Natural killer cell (primary cell): ENCODE results near the gene IL1R2. TPM values are rescaled to one million over a fixed set of nuclear protein-coding genes. Genes with fewer than 3 reads are reported as not detected.

Source experiments
- ATAC-seq, 3 donors: fragments of 150-1000 bp in 2 of 3; fragments of 200-7000 bp in 1 of 3; cut with Tn5 transposase; 1 replicate in 1 of 3; 2 replicates in 2 of 3; pipeline ENCODE4 v1.10.0; 2021; ENCODE audit warnings: mild to moderate bottlenecking in 2 of 3, moderate library complexity in 2 of 3
- DNase-seq, 2 donors: peaks; one replicate each; pipeline versions ENCODE4 v3.0.0 to v3.0.0-alpha.2; 2013 to 2021; ENCODE audit warnings: mixed read lengths in 1 of 2
- H3K27ac ChIP-seq: one replicate; pipeline ENCODE4 v1.5.1; 2013; ENCODE audit warnings: mild to moderate bottlenecking, low read length
- H3K27me3 ChIP-seq: one replicate; pipeline ENCODE4 v1.6.1; 2013; ENCODE audit warnings: low read length; ENCODE audit not compliant: control insufficient read depth, insufficient read depth
- H3K36me3 ChIP-seq: one replicate; pipeline ENCODE4 v1.6.1; 2013; ENCODE audit warnings: low read length; ENCODE audit not compliant: control insufficient read depth, insufficient read depth
- H3K4me1 ChIP-seq: one replicate; pipeline ENCODE4 v1.6.1; 2013; ENCODE audit warnings: low read length; ENCODE audit not compliant: control insufficient read depth, insufficient read depth
- H3K4me3 ChIP-seq: one replicate; pipeline ENCODE4 v1.5.1; 2013; ENCODE audit warnings: low read length
- H3K9me3 ChIP-seq: one replicate; pipeline ENCODE4 v1.6.1; 2013; ENCODE audit warnings: low read length; ENCODE audit not compliant: control insufficient read depth, insufficient read depth
- H3K27ac Mint-ChIP-seq, 2 donors: one replicate each; pipeline ENCODE4 v1.8.0; 2022; ENCODE audit warnings: mild to moderate bottlenecking in 2 of 2, mixed read lengths in 2 of 2, moderate library complexity in 1 of 2
- H3K27me3 Mint-ChIP-seq, 2 donors: one replicate each; pipeline ENCODE4 v1.8.0; 2022; ENCODE audit warnings: low read depth in 2 of 2, mixed read lengths in 2 of 2
- H3K36me3 Mint-ChIP-seq: one replicate; pipeline ENCODE4 v1.8.0; 2022; ENCODE audit warnings: mixed read lengths
- H3K4me1 Mint-ChIP-seq, 2 donors: one replicate each; pipeline ENCODE4 v1.8.0; 2022; ENCODE audit warnings: mixed read lengths in 2 of 2
- H3K4me3 Mint-ChIP-seq: one replicate; pipeline ENCODE4 v1.8.0; 2022; ENCODE audit warnings: mild to moderate bottlenecking, moderate library complexity, mixed read lengths
- H3K9me3 Mint-ChIP-seq, 2 donors: one replicate each; pipeline ENCODE4 v1.8.0; 2022; ENCODE audit warnings: mixed read lengths in 2 of 2
- CTCF ChIP-seq: fragments of 200-600 bp; IDR thresholded peaks from one replicate; pipeline ENCODE4 v1.8.0; 2022; ENCODE audit warnings: antibody characterized with exemption
- WGBS: methylation state at CpG from one replicate; pipeline ENCODE4 v1.1.7; 2013; ENCODE audit warnings: missing lambda C conversion rate; ENCODE audit not compliant: insufficient coverage; 5-methylcytosine and 5-hydroxymethylcytosine counted together
- intact Hi-C: fragments of 100-400 bp; cut with micrococcal nuclease; formaldehyde crosslinking; loops from one replicate; pipeline ENCODE4 v1.14.2; 2022
- total RNA-seq, 4 donors: library from RNA; stranded (reverse); fragments of 120-200 nt in 1 of 4; gene quantifications; one replicate each; pipeline versions ENCODE4 v1.2.3 to v1.2.4, GENCODE V29; 2013 to 2022

Gene IL1R2
- total RNA-seq, 3 donors from 2014 or later (not counting 1 experiment from before 2014, with no cell fraction given) = 0.66 to 5.7 TPM; not detected in 1

- peak overlapping the region in 1 of 2 donors; percentile 60 for H3K27ac Mint-ChIP-seq
- H3K4me1 Mint-ChIP-seq = peaks cover 56 to 67% of the 10 kb centered on the region in 2 donors
- Histone ChIP-seq H3K9me3 (no peaks in the 10 kb centered on the region), H3K27ac (no peak overlapping the region), H3K27me3 (peaks cover 28% of the 10 kb centered on the region), H3K4me1 (peaks cover 65% of the 10 kb centered on the region), H3K4me3 (no peak overlapping the region), H3K36me3 (no peaks in the 10 kb centered on the region)
- H3K9me3 Mint-ChIP-seq = no peaks in the 10 kb centered on the region
- H3K27me3 Mint-ChIP-seq = peaks cover 61 to 70% of the 10 kb centered on the region in 2 donors
- 47% methylated on average over 8 of the region's 8 CpGs for WGBS
- no peak for TF ChIP-seq CTCF
- ATAC-seq (no peak), DNase-seq (no peak)
- no peaks in the 10 kb centered on the region for H3K36me3 Mint-ChIP-seq
- intact Hi-C loops = loop anchor here (5.0 kb wide), 2 partner anchors 367 to 427 kb away; partner anchors contain the start of gene IL18R1
- peak overlapping the region; percentile 25 for H3K4me3 Mint-ChIP-seq
Measured at GRCh38 chr2:101989740-101990460, 1.9 kb upstream of the IL1R2 start.

- WGBS = 91% methylated on average over 6 of the region's 6 CpGs
- H3K27ac ChIP-seq = no peak overlapping the region
- ATAC-seq (no peak), DNase-seq (no peak)
- TF ChIP-seq CTCF = no peak
- H3K36me3 ChIP-seq = no peaks in the 10 kb centered on the region
- intact Hi-C loops = no loop called here
- Mint-ChIP-seq H3K4me3 (no peak overlapping the region), H3K27ac (no peak overlapping the region), H3K36me3 (no peaks in the 10 kb centered on the region), H3K4me1 (peaks cover 19 to 38% of the 10 kb centered on the region in 2 donors), H3K27me3 (peaks cover 73 to 84% of the 10 kb centered on the region in 2 donors), H3K9me3 (no peaks in the 10 kb centered on the region)
- H3K4me3 ChIP-seq = no peak overlapping the region
- peaks cover 18% of the 10 kb centered on the region for H3K27me3 ChIP-seq
- no peaks in the 10 kb centered on the region for H3K9me3 ChIP-seq
- peaks cover 27% of the 10 kb centered on the region for H3K4me1 ChIP-seq
Measured at GRCh38 chr2:101993772-101994171, 2.0 kb downstream of the IL1R2 start.

- TF ChIP-seq CTCF = no peak
- no peak overlapping the region for H3K4me3 Mint-ChIP-seq
- Histone ChIP-seq H3K9me3 (no peaks in the 10 kb centered on the region), H3K27me3 (peaks cover 18% of the 10 kb centered on the region), H3K4me3 (no peak overlapping the region), H3K36me3 (no peaks in the 10 kb centered on the region), H3K4me1 (peaks cover 15% of the 10 kb centered on the region), H3K27ac (no peak overlapping the region)
- peaks cover 8 to 30% of the 10 kb centered on the region in 2 donors for H3K4me1 Mint-ChIP-seq
- DNase-seq (no peak), ATAC-seq (no peak)
- H3K9me3 Mint-ChIP-seq = no peaks in the 10 kb centered on the region
- peaks cover 69 to 76% of the 10 kb centered on the region in 2 donors for H3K27me3 Mint-ChIP-seq
- intact Hi-C loops = no loop called here
- H3K36me3 Mint-ChIP-seq = no peaks in the 10 kb centered on the region
- H3K27ac Mint-ChIP-seq = no peak overlapping the region
- WGBS = 84% methylated on average over 1 of the region's 1 CpG
Measured at GRCh38 chr2:101995019-101995418, 3.3 kb downstream of the IL1R2 start.

GRCh38 chr2:101995804-101996203 lies 4.0 kb downstream of the IL1R2 start:
- no peak for DNase-seq
- Histone ChIP-seq H3K4me1 (peaks cover 12% of the 10 kb centered on the region), H3K9me3 (no peaks in the 10 kb centered on the region), H3K4me3 (no peak overlapping the region), H3K27me3 (peaks cover 13% of the 10 kb centered on the region), H3K27ac (no peak overlapping the region), H3K36me3 (no peaks in the 10 kb centered on the region)
- Mint-ChIP-seq H3K36me3 (no peaks in the 10 kb centered on the region), H3K4me1 (peaks cover under 1 to 30% of the 10 kb centered on the region in 2 donors), H3K4me3 (no peak overlapping the region), H3K27ac (no peak overlapping the region), H3K27me3 (peaks cover 70 to 76% of the 10 kb centered on the region in 2 donors), H3K9me3 (no peaks in the 10 kb centered on the region)
- intact Hi-C loops = no loop called here
- WGBS = 87% methylated on average over 9 of the region's 9 CpGs
- no peak for TF ChIP-seq CTCF
- ATAC-seq = no peak
